ENCODE measurements around the gene MXRA5.

- no peak for TF ChIP-seq POLR2A (IDR thresholded peaks at IDR 0.05)
- TF ChIP-seq, protein P1, sequence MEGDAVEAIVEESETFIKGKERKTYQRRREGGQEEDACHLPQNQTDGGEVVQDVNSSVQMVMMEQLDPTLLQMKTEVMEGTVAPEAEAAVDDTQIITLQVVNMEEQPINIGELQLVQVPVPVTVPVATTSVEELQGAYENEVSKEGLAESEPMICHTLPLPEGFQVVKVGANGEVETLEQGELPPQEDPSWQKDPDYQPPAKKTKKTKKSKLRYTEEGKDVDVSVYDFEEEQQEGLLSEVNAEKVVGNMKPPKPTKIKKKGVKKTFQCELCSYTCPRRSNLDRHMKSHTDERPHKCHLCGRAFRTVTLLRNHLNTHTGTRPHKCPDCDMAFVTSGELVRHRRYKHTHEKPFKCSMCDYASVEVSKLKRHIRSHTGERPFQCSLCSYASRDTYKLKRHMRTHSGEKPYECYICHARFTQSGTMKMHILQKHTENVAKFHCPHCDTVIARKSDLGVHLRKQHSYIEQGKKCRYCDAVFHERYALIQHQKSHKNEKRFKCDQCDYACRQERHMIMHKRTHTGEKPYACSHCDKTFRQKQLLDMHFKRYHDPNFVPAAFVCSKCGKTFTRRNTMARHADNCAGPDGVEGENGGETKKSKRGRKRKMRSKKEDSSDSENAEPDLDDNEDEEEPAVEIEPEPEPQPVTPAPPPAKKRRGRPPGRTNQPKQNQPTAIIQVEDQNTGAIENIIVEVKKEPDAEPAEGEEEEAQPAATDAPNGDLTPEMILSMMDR (IDR thresholded peaks at IDR 0.05): no peak
Observed at GRCh38 chrX:3262901-3263300, 83.6 kb downstream of the MXRA5 start.
